HEK293 (cell line): ENCODE data around the gene DUSP6.
"Not testable (repeated sequence)": the region's sequence is repeated elsewhere in the genome, so short reads cannot be mapped to it uniquely, and the experiment has no call there.

Source experiments
- CTCF ChIA-PET: fragments of 350-600 bp; formaldehyde crosslinking; extraction: SDS; loops from one replicate; lab custom pipeline; 2021; ENCODE audit warnings: antibody characterized with exemption; lab: Yijun Ruan, JAX
- POLR2A ChIA-PET: fragments of 300-600 bp; formaldehyde crosslinking; extraction: SDS; loops from one replicate; lab custom pipeline; 2020; ENCODE audit warnings: antibody characterized with exemption, inconsistent platforms; lab: Yijun Ruan, JAX
- H3K27ac ChIP-seq: fragments of 200-500 bp; sonication (Bioruptor generic); 2 replicates; pipeline ENCODE4 v1.5.1; 2014; ENCODE audit warnings: low read depth, low read length, control low read depth, inconsistent platforms; ENCODE audit errors: extremely low read depth
- H3K36me3 ChIP-seq, 2 experiments: fragments of 200-500 bp in 1 of 2; sonication (Bioruptor generic) in 1 of 2; 1 replicate in 1 of 2; 2 replicates in 1 of 2; pipeline ENCODE4 v1.5.1; 2014 to 2017; ENCODE audit warnings: inconsistent platforms in 2 of 2, low read length in 2 of 2; ENCODE audit not compliant: control insufficient read depth in 2 of 2, insufficient read depth in 1 of 2
- H3K4me1 ChIP-seq: fragments of 200-500 bp; sonication (Bioruptor generic); 2 replicates; pipeline ENCODE4 v1.5.1; 2014; ENCODE audit warnings: mild to moderate bottlenecking, low read length, inconsistent platforms; ENCODE audit not compliant: control insufficient read depth, insufficient read depth
- H3K4me3 ChIP-seq: 2 replicates; pipeline ENCODE4 v1.5.1; 2011; ENCODE audit warnings: low read depth, mild to moderate bottlenecking, control low read depth, low read length, moderate library complexity
- H3K9me3 ChIP-seq: fragments of 200-500 bp; sonication (Bioruptor generic); 2 replicates; pipeline ENCODE4 v1.5.1; 2014; ENCODE audit warnings: low read depth, low read length, inconsistent platforms; ENCODE audit not compliant: control insufficient read depth, insufficient read depth
- ATF2 ChIP-seq: fragments of 450-650 bp; formaldehyde crosslinking; IDR thresholded peaks from 2 replicates; pipeline ENCODE4 v1.5.1; 2016; ENCODE audit warnings: missing biosample characterization, missing genetic modification characterization, low read depth
- EGR2 ChIP-seq: fragments of 450-650 bp; formaldehyde crosslinking; IDR thresholded peaks from 2 replicates; pipeline ENCODE4 v1.5.1; 2016; ENCODE audit warnings: low read depth, missing biosample characterization, missing genetic modification characterization
- SCRT1 ChIP-seq: fragments of 450-650 bp; formaldehyde crosslinking; IDR thresholded peaks from 2 replicates; pipeline ENCODE4 v1.5.1; 2016; ENCODE audit warnings: missing biosample characterization, missing genetic modification characterization, borderline replicate concordance
- TCF7L2 ChIP-seq: IDR thresholded peaks from 2 replicates; pipeline ENCODE4 v1.6.1; 2011; ENCODE audit warnings: low read depth, mild to moderate bottlenecking, inconsistent platforms, low read length, moderate library complexity, borderline replicate concordance
- ZBTB26 ChIP-seq: fragments of 450-650 bp; formaldehyde crosslinking; optimal IDR thresholded peaks from 2 replicates; pipeline ENCODE3; 2016; ENCODE audit warnings: missing biosample characterization, mild to moderate bottlenecking, missing genetic modification characterization
- ZFHX2 ChIP-seq: fragments of 450-650 bp; formaldehyde crosslinking; conservative IDR thresholded peaks from 2 replicates; pipeline ENCODE4 v1.5.1; 2016; ENCODE audit warnings: missing biosample characterization, missing genetic modification characterization
- ZNF10 ChIP-seq: fragments of 450-650 bp; formaldehyde crosslinking; IDR thresholded peaks from 2 replicates; pipeline ENCODE4 v1.5.1; 2017; ENCODE audit warnings: missing biosample characterization, missing genetic modification characterization
- ZNF140 ChIP-seq: fragments of 450-650 bp; formaldehyde crosslinking; IDR thresholded peaks from 2 replicates; pipeline ENCODE4 v1.5.1; 2016; ENCODE audit warnings: missing biosample characterization, missing genetic modification characterization
- ZNF366 ChIP-seq: fragments of 450-650 bp; formaldehyde crosslinking; conservative IDR thresholded peaks from 2 replicates; pipeline ENCODE4 v1.5.1; 2016; ENCODE audit warnings: missing biosample characterization, missing genetic modification characterization
- ZNF433 ChIP-seq: fragments of 450-650 bp; formaldehyde crosslinking; IDR thresholded peaks from 2 replicates; pipeline ENCODE4 v1.5.1; 2016; ENCODE audit warnings: missing biosample characterization, missing genetic modification characterization, low read depth
- ZNF544 ChIP-seq: fragments of 450-650 bp; formaldehyde crosslinking; IDR thresholded peaks from 2 replicates; pipeline ENCODE4 v1.5.0; 2017; ENCODE audit warnings: missing biosample characterization, missing genetic modification characterization
- ZNF585B ChIP-seq: fragments of 450-650 bp; formaldehyde crosslinking; IDR thresholded peaks from 2 replicates; pipeline ENCODE4 v1.5.1; 2016; ENCODE audit warnings: missing biosample characterization, missing genetic modification characterization
- ZNF626 ChIP-seq: fragments of 450-650 bp; sonication (Bioruptor Pico); formaldehyde crosslinking; IDR thresholded peaks from 2 replicates; pipeline ENCODE4 v1.5.1; 2018; ENCODE audit warnings: missing biosample characterization, missing genetic modification characterization, inconsistent platforms
- TF ChIP-seq, protein P1 (sequence below): fragments of 450-650 bp; formaldehyde crosslinking; IDR thresholded peaks from 2 replicates; pipeline ENCODE4 v1.5.1; 2016; ENCODE audit warnings: missing biosample characterization, missing genetic modification characterization, borderline replicate concordance

Gene DUSP6

DNA sequence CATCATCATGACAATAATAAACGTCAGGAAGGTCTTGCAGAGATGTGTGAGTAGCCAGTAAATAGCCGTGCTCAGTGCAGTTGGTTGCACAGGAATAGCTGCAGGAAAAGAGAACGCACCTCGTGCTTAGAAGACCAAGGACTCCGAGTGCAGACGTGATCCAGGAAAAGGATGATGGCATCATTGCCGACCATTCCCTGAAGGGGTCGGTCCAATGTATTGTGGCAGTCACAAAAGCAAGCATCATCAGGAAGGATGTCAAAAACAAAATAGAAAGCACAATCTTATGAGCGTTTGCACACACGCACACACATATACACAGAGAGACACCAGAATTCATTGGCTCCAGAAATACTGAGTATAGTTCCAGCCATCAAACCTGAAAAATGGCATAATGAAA is 12.8 kb downstream of the DUSP6 start (continued):
- TF ChIP-seq ZBTB26 (tag by site-specific recombination) = no peak
- TF ChIP-seq, all 188 proteins: peak for 0

- CTCF ChIA-PET, H3K4me3 ChIP-seq, H3K27ac ChIP-seq, H3K9me3 ChIP-seq, H3K4me1 ChIP-seq, H3K36me3 ChIP-seq, POLR2A ChIA-PET: not testable (repeated sequence)
Measured at GRCh38 chr12:89337136-89337535, 15.2 kb downstream of the DUSP6 start.

DNA sequence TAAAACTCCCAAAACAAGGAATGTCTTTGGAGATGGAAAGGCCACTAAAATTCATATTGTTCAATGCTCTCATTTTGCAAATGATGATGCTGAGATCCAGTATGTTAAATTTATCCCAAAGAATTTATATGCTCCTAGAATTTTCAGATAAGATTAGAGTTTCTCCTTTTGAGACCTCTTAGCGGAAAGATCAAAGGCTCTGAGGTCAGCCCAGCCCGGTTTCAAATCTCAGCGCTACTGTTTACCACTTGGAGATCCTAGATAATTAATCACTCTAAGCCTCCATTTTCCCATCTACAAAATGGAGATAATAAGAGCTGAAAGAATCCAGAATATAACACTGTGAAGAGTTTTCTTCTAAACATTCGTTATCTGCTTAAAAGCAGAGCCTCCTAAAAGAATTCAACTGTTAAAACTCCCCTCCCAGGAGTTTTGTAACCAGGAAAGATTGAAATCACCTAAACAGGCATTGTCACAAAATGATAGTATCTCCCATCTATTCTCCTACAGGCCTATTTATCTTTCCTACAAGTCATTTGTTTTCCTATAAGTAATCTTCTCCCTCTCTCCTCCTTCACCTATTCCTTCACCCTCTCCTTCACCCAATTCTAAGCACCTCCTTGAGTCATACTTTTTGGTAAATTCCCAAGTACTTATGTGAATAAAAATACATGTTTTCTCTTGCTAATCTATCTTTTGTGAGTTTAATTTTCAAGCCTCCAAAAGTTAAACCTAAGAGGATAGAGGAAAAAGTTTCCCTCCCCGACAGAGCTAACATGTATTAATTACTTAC is 16.7 kb downstream of the DUSP6 start:
- POLR2A ChIA-PET = no interaction called here
- Histone ChIP-seq H3K27ac (no peak overlapping the region), H3K4me1 (no peaks in the 10 kb centered on the region), H3K36me3 (no peaks in the 10 kb centered on the region), H3K4me3 (no peak overlapping the region), H3K9me3 (no peaks in the 10 kb centered on the region)
- CTCF ChIA-PET = interaction anchor here (0.5 kb wide), 1 partner anchor 328 kb away, joined by 4 read pairs; no protein-coding TSS in a partner anchor
- TF ChIP-seq TCF7L2 (peak; percentile 75; the same call in 1 of the 2 replicates), ZNF10 (tag by site-specific recombination) (peak; percentile 80), ZNF585B (tag by site-specific recombination) (no peak), ZNF626 (no peak), ZNF544 (tag by site-specific recombination) (no peak), ZNF433 (tag by site-specific recombination) (no peak)

DNA sequence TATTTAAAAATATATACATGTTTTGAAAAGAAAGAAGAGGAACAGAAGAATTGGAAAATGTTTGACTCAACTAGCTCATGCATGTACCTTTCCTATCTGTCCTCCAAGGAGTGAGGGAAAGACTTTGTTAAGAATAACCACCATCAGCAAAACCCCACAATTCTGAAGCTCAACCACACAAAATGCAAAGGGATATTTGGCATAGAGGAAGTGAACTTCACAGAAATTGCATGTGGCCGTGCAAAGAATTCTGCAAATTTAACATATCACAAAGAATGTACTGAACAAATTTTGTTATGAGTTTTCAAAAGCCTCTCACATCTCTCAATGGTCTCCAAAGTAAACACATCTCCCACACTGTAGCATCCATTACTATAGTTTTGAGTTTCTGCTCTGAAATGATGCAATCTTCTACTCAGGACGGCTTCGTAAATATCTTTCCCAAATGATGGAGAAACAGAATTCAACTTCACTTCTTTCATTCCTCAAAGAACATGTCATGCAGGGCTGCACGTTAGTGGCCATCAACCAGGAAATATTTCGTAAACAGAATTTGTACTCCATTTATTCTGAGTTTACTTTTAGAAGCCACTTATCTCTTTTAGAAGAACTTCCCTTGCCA is 17.6 kb downstream of the DUSP6 start:
- Histone ChIP-seq H3K4me3 (no peak overlapping the region), H3K4me1 (no peaks in the 10 kb centered on the region), H3K36me3 (no peaks in the 10 kb centered on the region), H3K9me3 (no peaks in the 10 kb centered on the region), H3K27ac (no peak overlapping the region)
- TF ChIP-seq ATF2 (tag by site-specific recombination) (0 out of 2 replicates have a peak, but pooled peaks have one; percentile 8), ZNF140 (tag by site-specific recombination) (no peak)
- ChIA-PET POLR2A (no interaction called here), CTCF (interaction anchor here (0.7 kb wide), 1 partner anchor 17 kb away, joined by 3 read pairs; no protein-coding TSS in a partner anchor)

DNA sequence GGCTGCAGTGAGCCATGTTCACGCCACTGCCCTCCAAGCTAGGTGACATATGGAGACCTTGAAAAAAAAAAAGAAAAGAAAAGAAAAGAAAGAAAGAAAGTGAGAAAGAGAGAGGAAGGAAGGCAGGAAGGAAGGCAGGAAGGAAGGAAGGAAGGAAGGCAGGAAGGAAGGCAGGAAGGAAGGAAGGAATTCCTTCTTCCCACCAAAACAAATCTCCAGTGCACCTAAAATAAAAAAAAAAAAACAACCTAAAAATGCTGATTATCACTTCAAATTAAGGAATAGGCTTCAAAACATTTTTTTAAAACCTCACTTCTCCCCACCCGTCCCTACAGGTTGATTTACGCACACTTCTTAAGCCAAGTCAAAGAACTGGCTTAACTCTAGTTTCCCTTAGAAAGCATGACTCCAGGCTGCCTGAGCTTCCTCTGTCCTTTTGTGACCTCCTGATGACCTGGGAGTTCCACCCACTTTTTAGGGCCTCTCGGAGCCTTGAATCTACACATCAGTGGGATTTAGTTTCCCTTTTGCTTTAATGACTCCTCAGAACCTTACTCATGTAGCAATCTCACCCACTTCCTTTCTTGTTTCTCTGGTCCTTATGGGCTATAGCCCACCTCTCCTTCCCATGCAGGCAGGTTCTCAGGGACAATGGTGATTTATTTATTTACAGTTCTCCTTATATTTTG is 18.6 kb downstream of the DUSP6 start:
- no peak overlapping the region for H3K4me3 ChIP-seq
- no peak overlapping the region for H3K27ac ChIP-seq
- CTCF ChIA-PET = interaction anchor here (0.7 kb wide), 1 partner anchor 18 kb away, joined by 3 read pairs; no protein-coding TSS in a partner anchor
- H3K4me1 ChIP-seq = no peaks in the 10 kb centered on the region
- TF ChIP-seq SCRT1 = peak; percentile 31; the same call in 1 of the 2 replicates
- peak; percentile 61; the same call in 1 of the 2 replicates for TF ChIP-seq ZFHX2 (tag by site-specific recombination)
- peak; percentile 59; the same call in 1 of the 2 replicates for TF ChIP-seq ZNF366
- TF ChIP-seq, protein P1, sequence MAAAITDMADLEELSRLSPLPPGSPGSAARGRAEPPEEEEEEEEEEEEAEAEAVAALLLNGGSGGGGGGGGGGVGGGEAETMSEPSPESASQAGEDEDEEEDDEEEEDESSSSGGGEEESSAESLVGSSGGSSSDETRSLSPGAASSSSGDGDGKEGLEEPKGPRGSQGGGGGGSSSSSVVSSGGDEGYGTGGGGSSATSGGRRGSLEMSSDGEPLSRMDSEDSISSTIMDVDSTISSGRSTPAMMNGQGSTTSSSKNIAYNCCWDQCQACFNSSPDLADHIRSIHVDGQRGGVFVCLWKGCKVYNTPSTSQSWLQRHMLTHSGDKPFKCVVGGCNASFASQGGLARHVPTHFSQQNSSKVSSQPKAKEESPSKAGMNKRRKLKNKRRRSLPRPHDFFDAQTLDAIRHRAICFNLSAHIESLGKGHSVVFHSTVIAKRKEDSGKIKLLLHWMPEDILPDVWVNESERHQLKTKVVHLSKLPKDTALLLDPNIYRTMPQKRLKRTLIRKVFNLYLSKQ = no peak
- peak; percentile 78 for TF ChIP-seq EGR2
- TF ChIP-seq TCF7L2 = no peak
- TF ChIP-seq, all 188 proteins: peak for 4
- POLR2A ChIA-PET = interaction anchor here (0.6 kb wide), 2 partner anchors 10 kb away, joined by 3 read pairs; no protein-coding TSS in a partner anchor
- Histone ChIP-seq H3K36me3 (no peaks in the 10 kb centered on the region), H3K9me3 (no peaks in the 10 kb centered on the region)
